ENCODE data around the gene SUN2. TPM values are rescaled to one million over a fixed set of nuclear protein-coding genes. Genes with fewer than 3 reads are reported as not detected.

The SUN2 gene
- total RNA-seq, 6 donors from 2014 or later = 191 to 436 (median 275) TPM

DNA sequence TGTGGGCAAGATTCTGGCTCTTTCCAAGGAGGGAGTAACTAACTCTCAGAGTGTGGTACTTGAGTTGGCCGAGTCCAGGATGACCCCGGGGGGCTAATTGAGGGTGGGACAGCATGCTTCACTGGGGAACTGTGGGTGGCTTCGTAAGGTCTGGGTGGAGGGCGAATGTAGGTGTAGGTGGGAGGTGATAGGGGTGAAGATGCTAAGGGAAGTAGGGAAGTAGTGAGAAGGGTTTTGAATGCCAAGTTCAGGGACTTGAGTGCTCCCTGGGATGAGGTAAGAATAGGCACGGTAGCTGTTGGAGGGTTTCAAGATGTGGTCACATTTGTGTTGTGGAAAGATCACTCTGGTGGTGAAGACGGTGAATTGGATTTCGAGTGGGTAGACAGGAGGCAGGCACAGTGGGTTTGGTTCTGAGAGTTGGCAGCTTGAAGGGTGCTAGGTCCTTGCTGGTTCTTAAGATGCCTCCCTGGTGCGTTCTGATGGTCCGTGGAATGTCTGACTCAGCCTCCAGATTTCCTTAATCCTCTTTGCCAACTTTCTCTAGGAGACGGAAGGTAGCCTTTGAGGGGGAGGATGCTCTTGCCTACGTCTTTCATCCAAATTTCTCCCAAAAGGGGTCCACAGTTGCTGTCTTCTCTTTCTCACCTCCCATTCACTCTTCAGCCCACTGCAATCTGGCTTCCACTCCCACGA, 40.6 kb upstream of the SUN2 start:
- H3K4me1 ChIP-seq = peaks cover 6 to 15% (median 11%) of the 10 kb centered on the region in 4 donors
- no peak overlapping the region for H3K27ac ChIP-seq
- ATAC-seq (ENCODE audit: low FRiP score in 2 of 2) (no peak), DNase-seq (no peak)
- H3K4me3 ChIP-seq = no peak overlapping the region
- peaks cover 0 to 3% (median 0%) of the 10 kb centered on the region in 4 donors for H3K9me3 ChIP-seq
- 76 to 77% methylated on average over 12 of the region's 12 CpGs for WGBS, 2 donors
- no peak for TF ChIP-seq POLR2AphosphoS5 (IDR thresholded peaks at IDR 0.05)
- no peak for TF ChIP-seq EP300 (IDR thresholded peaks at IDR 0.05)
- TF ChIP-seq POLR2A (IDR thresholded peaks at IDR 0.05) = no peak
- TF ChIP-seq, protein P1, sequence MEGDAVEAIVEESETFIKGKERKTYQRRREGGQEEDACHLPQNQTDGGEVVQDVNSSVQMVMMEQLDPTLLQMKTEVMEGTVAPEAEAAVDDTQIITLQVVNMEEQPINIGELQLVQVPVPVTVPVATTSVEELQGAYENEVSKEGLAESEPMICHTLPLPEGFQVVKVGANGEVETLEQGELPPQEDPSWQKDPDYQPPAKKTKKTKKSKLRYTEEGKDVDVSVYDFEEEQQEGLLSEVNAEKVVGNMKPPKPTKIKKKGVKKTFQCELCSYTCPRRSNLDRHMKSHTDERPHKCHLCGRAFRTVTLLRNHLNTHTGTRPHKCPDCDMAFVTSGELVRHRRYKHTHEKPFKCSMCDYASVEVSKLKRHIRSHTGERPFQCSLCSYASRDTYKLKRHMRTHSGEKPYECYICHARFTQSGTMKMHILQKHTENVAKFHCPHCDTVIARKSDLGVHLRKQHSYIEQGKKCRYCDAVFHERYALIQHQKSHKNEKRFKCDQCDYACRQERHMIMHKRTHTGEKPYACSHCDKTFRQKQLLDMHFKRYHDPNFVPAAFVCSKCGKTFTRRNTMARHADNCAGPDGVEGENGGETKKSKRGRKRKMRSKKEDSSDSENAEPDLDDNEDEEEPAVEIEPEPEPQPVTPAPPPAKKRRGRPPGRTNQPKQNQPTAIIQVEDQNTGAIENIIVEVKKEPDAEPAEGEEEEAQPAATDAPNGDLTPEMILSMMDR (IDR thresholded peaks at IDR 0.05) = no peak
- H3K36me3 ChIP-seq = no peaks in the 10 kb centered on the region
- no peaks in the 10 kb centered on the region for H3K27me3 ChIP-seq

DNA sequence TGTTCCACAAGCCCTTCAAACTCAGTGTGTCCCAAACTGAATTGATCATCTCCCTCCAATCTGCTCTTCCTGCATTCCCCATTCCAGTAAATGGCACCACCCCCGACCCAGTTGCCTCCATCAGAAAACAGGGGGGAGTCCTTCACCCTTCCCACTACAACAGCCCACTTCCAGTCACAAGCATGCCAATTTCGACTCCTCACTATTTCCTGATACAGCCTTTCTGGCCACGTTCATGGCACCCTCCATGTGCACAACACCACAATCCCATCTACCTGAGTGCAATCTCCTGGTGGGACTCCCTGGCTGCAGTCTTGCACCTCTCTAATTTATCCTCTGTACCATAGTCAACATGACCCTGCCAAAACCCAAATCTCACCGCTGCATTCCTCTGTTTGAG, 39.8 kb upstream of the SUN2 start:
- H3K4me3 ChIP-seq = no peak overlapping the region
- H3K9me3 ChIP-seq = peaks cover 0 to 3% (median 0%) of the 10 kb centered on the region in 4 donors
- no peak for TF ChIP-seq POLR2A (IDR thresholded peaks at IDR 0.05)
- H3K4me1 ChIP-seq = peaks cover 6 to 15% (median 11%) of the 10 kb centered on the region in 4 donors
- no peaks in the 10 kb centered on the region for H3K27me3 ChIP-seq
- ATAC-seq (ENCODE audit: low FRiP score in 2 of 2) (no peak), DNase-seq (no peak)
- WGBS, 2 donors = 67 to 87% methylated on average over 4 of the region's 4 CpGs
- peaks cover 0 to 5% (median 1%) of the 10 kb centered on the region in 4 donors for H3K36me3 ChIP-seq
- H3K27ac ChIP-seq = no peak overlapping the region

DNA sequence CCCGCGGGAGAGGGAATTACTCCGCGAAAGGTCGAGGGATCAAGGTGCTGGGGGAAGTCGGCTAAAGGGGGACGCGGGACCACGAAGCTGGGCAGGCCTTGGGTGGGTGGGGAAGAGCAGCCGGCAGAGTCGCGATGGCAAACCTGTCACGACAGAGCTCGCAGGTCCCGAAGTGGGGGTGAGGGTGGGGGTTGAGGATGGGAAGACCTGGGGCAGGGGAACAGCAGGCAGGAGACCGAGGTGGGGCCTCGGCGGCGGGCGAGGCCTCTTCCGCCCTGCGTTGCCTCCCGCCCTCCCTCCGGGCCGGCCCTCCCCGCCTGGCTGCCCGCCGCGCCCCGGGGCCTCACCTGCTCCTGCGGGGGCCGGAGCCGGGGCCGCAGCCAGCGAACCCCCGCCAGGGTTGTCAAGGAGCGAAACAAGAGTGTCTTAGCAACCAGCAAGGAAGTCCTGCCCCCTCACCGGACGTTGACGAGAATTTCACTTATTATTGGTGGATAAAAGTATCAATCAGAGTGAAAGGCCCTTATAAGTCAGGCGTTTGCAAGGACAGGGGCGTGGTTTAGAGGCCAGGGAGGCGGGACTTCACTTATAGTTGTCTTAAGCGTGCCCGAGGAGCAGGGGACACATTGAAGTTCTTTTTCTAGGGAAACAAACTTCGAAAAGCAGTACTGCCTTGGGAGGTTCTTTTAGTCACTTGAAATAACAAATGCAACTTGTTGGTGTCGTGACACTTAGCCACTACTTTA, 38.1 kb upstream of the SUN2 start, which contains the start of gene DNAL4:
DNAL4 (minus strand) TSS at position 423 of the 746 bp plus-strand sequence. CDS start 11,412 bp downstream, outside the sequence.
- H3K27ac ChIP-seq = peak within 1 kb of the TSS; percentile 84 to 88 (median 84)
- peaks cover 7 to 18% (median 11%) of the 10 kb centered on the region in 4 donors for H3K4me1 ChIP-seq
- H3K27me3 ChIP-seq = no peaks in the 10 kb centered on the region
- ATAC-seq (ENCODE audit: low FRiP score in 2 of 2) = peak; percentile 96 to 98
- TF ChIP-seq, protein P1 (IDR thresholded peaks at IDR 0.05) = no peak
- TF ChIP-seq POLR2A (IDR thresholded peaks at IDR 0.05) = peak in 1 of 4 donors; percentile 66
- TF ChIP-seq EP300 (IDR thresholded peaks at IDR 0.05) = no peak
- peak; percentile 54 to 68 for TF ChIP-seq POLR2AphosphoS5 (IDR thresholded peaks at IDR 0.05)
- H3K9me3 ChIP-seq = no peaks in the 10 kb centered on the region
- H3K4me3 ChIP-seq = peak within 1 kb of the TSS; percentile 70 to 97 (median 89)
- peaks cover 0 to 12% (median 9%) of the 10 kb centered on the region in 4 donors for H3K36me3 ChIP-seq
- DNase-seq = peak; percentile 95 to 96
- WGBS, 2 donors = 0 to 1% methylated on average over 26 to 44 of the region's 47 CpGs

DNA sequence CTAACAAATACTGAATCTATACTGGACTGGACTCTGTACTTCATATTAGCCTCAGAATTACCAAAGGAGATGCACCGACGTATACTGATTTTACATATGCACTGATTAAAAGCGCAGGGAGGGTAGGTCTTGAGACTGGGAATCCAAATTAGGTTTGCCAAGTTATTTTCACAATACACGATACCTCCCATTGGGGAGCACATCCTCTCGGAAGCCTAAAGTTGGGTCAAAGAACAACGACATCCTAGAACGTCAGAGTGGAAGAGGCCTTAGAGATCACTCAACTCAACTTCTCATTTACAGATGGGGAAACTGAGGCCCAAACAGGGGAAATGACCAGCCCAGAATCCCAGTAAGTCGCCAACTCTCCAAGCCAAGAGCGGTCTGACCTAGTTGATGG, 37.5 kb upstream of the SUN2 start:
- ATAC-seq (ENCODE audit: low FRiP score in 2 of 2) (no peak), DNase-seq (no peak)
- TF ChIP-seq, protein P1 (IDR thresholded peaks at IDR 0.05) = no peak
- no peak for TF ChIP-seq POLR2A (IDR thresholded peaks at IDR 0.05)
- TF ChIP-seq EP300 (IDR thresholded peaks at IDR 0.05) = no peak
- no peak for TF ChIP-seq POLR2AphosphoS5 (IDR thresholded peaks at IDR 0.05)
- WGBS, 2 donors = 28% methylated on average over 9 of the region's 9 CpGs
- Histone ChIP-seq H3K9me3 (no peaks in the 10 kb centered on the region), H3K4me1 (peaks cover 11 to 22% (median 12%) of the 10 kb centered on the region in 4 donors), H3K36me3 (peaks cover 0 to 12% (median 9%) of the 10 kb centered on the region in 4 donors), H3K4me3 (peak overlapping the region; percentile 70 to 97 (median 89)), H3K27me3 (no peaks in the 10 kb centered on the region), H3K27ac (peak overlapping the region; percentile 84 to 88 (median 84))

DNA sequence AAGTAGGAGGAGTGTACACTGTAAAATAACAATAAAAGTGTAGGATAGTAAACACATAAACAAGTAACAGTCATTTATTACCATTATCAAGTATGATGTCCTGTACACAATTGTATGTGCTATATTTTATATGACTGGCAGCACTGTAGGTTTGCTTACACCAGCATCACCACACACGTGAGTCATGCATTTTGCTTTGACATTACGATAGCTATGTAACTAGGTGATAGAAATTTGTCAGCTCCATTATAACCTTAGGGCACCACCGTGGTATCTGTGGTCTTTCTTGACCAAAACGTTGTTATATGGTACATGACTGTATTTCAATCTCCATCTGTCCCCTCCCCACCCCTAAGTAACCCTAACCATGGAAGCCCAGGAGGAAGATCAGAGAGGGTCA, 37.0 kb upstream of the SUN2 start:
- peaks cover 14 to 27% (median 16%) of the 10 kb centered on the region in 4 donors for H3K4me1 ChIP-seq
- no peaks in the 10 kb centered on the region for H3K9me3 ChIP-seq
- H3K27ac ChIP-seq = peak overlapping the region in 2 of 4 donors; percentile 85 to 88
- WGBS, 2 donors = 72 to 73% methylated on average over 4 of the region's 4 CpGs
- DNase-seq (no peak), ATAC-seq (ENCODE audit: low FRiP score in 2 of 2) (no peak)
- no peaks in the 10 kb centered on the region for H3K27me3 ChIP-seq
- H3K4me3 ChIP-seq = peak overlapping the region in 2 of 4 donors; percentile 70 to 96
- H3K36me3 ChIP-seq = peaks cover 0 to 12% (median 9%) of the 10 kb centered on the region in 4 donors
- TF ChIP-seq, protein P1 (IDR thresholded peaks at IDR 0.05) = no peak
- TF ChIP-seq POLR2AphosphoS5 (IDR thresholded peaks at IDR 0.05) (no peak), EP300 (IDR thresholded peaks at IDR 0.05) (no peak), POLR2A (IDR thresholded peaks at IDR 0.05) (no peak)

Data from upper lobe of left lung (tissue), 6 donors.